Measurements from ENCODE around the gene SUFU. TPM values are rescaled to one million over a fixed set of nuclear protein-coding genes. Genes with fewer than 3 reads are reported as not detected.
"Not testable (repeated sequence)": the region's sequence is repeated elsewhere in the genome, so short reads cannot be mapped to it uniquely, and the experiment has no call there.

Gene SUFU
- total RNA-seq, 1 donor from 2014 or later: 4.2 TPM

GRCh38 chr10:102527546-102527945 lies 23.8 kb downstream of the SUFU start:
- Histone ChIP-seq H3K27ac (ENCODE audit: low read depth, low read length) (no peak overlapping the region), H3K27me3 (ENCODE audit: control insufficient read depth in 3 of 3, insufficient read depth in 3 of 3, low read length in 3 of 3) (no peaks in the 10 kb centered on the region), H3K4me1 (ENCODE audit: control insufficient read depth in 3 of 3, insufficient read depth in 3 of 3, low read length in 3 of 3) (peaks cover 0 to 16% (median 9%) of the 10 kb centered on the region in 3 donors), H3K9me3 (ENCODE audit: control insufficient read depth in 3 of 3, low read length in 3 of 3) (no peaks in the 10 kb centered on the region), H3K4me3 (ENCODE audit: low read length in 3 of 3) (no peak overlapping the region), H3K9ac (ENCODE audit: low read depth in 1 of 3, low read length in 3 of 3) (no peak overlapping the region), H3K36me3 (ENCODE audit: control insufficient read depth in 3 of 3, insufficient read depth in 3 of 3, low read length in 3 of 3) (peaks cover 0 to 5% (median 3%) of the 10 kb centered on the region in 3 donors)

DNA sequence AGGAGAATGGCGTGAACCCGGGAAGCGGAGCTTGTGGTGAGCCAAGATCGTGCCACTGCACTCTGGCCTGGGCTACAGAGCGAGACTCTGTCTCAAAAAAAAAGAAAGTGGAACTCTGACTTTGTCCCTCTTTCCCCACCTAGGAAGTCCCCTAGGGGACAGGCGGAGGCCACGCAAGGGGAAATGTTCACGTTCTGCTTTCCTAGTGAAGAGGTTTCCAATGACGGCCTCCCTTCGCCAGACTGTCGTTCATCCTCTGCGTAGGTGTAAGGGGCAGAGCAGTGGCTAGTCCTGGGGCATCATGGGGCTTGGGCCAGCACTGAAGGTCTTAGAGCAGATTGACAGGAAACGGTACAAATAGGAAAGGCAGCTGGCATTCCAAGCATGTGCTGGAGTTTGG lies 30.6 kb downstream of the SUFU start:
- Histone ChIP-seq H3K27ac (ENCODE audit: low read depth, low read length) (no peak overlapping the region), H3K27me3 (ENCODE audit: control insufficient read depth in 3 of 3, insufficient read depth in 3 of 3, low read length in 3 of 3) (no peaks in the 10 kb centered on the region), H3K4me1 (ENCODE audit: control insufficient read depth in 3 of 3, insufficient read depth in 3 of 3, low read length in 3 of 3) (peaks cover 0 to 4% (median 2%) of the 10 kb centered on the region in 3 donors), H3K4me3 (ENCODE audit: low read length in 3 of 3) (no peak overlapping the region), H3K9ac (ENCODE audit: low read depth in 1 of 3, low read length in 3 of 3) (no peak overlapping the region), H3K36me3 (ENCODE audit: control insufficient read depth in 3 of 3, insufficient read depth in 3 of 3, low read length in 3 of 3) (no peaks in the 10 kb centered on the region), H3K9me3 (ENCODE audit: control insufficient read depth in 3 of 3, low read length in 3 of 3) (no peaks in the 10 kb centered on the region)

DNA sequence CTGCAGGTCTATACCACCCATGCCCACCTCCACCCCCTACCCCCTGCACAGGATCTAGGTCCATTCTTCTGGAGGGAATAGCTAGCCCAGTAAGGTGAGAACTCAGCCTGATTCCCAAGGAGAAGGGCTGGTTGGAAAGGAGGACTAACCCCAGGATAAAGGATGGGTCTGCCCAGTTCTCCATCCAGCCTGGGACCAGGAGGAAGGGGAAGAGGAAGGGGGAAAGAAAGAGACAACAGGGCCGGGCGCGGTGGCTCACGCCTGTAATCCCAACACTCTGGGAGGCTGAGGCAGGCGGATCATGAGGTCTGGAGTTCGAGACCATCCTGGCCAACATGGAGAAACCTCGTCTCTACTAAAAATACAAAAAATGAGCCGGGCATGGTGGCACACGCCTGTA lies 31.2 kb downstream of the SUFU start:
- not testable (repeated sequence) for H3K9me3 ChIP-seq (ENCODE audit: control insufficient read depth in 3 of 3, low read length in 3 of 3); H3K4me1 ChIP-seq (ENCODE audit: control insufficient read depth in 3 of 3, insufficient read depth in 3 of 3, low read length in 3 of 3); H3K27ac ChIP-seq (ENCODE audit: low read depth, low read length); H3K27me3 ChIP-seq (ENCODE audit: control insufficient read depth in 3 of 3, insufficient read depth in 3 of 3, low read length in 3 of 3); H3K36me3 ChIP-seq (ENCODE audit: control insufficient read depth in 3 of 3, insufficient read depth in 3 of 3, low read length in 3 of 3); H3K9ac ChIP-seq (ENCODE audit: low read depth in 1 of 3, low read length in 3 of 3); H3K4me3 ChIP-seq (ENCODE audit: low read length in 3 of 3)

DNA sequence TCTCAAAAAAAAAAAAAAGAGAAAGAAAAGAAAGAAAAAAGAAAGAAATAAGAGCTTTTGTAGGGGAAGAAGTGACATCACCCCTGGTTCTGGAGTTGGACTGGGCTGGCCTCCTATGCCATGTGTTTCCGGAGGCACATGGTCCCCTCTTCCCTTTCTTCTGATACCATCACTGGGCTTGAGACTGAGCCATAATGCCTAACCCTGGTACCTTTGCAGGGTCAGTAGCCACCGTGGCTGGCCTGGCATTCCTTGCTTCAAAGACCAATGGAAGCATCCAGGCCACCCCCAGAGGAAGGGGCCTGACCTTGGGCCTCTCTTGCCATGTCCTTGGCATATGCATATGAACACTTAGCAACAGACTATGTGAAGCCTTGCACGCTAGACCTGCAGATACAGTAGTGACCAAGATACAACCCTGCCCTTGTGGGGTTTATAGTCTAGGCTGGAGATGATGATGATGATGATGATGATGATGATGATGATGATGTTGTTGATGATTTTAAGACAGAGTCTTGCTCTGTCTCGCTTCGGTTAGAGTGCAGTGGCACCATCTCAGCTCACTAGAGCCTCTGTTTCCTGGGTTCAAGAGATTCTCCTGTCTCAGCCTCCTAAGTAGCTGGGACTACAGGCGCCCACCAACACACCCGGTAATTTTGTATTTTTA lies 31.8 kb downstream of the SUFU start:
- Histone ChIP-seq H3K9me3 (ENCODE audit: control insufficient read depth in 3 of 3, low read length in 3 of 3) (no peaks in the 10 kb centered on the region), H3K4me1 (ENCODE audit: control insufficient read depth in 3 of 3, insufficient read depth in 3 of 3, low read length in 3 of 3) (peaks cover 0 to 4% (median 2%) of the 10 kb centered on the region in 3 donors), H3K27me3 (ENCODE audit: control insufficient read depth in 3 of 3, insufficient read depth in 3 of 3, low read length in 3 of 3) (no peaks in the 10 kb centered on the region), H3K9ac (ENCODE audit: low read depth in 1 of 3, low read length in 3 of 3) (no peak overlapping the region), H3K27ac (ENCODE audit: low read depth, low read length) (no peak overlapping the region), H3K4me3 (ENCODE audit: low read length in 3 of 3) (no peak overlapping the region), H3K36me3 (ENCODE audit: control insufficient read depth in 3 of 3, insufficient read depth in 3 of 3, low read length in 3 of 3) (no peaks in the 10 kb centered on the region)

DNA sequence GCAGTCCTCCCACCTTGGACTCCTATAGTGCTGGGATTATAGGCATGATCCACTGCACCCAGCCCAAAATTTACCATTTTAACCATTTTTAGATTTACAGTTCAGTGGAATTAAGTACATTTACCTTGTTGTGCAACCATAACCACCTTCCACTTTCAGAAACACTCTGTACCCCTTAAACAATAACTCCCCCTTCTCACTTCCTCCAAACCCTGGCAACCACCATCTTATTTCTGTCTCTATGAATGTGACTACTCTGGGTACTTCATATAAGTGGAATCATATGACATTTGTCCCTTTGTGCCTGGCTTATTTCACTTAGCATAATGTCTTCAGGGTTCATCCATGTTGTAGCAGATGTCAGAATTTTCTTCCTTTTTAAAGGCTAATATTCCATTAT lies 33.6 kb downstream of the SUFU start:
- Histone ChIP-seq H3K36me3 (ENCODE audit: control insufficient read depth in 3 of 3, insufficient read depth in 3 of 3, low read length in 3 of 3) (no peaks in the 10 kb centered on the region), H3K9me3 (ENCODE audit: control insufficient read depth in 3 of 3, low read length in 3 of 3) (no peaks in the 10 kb centered on the region), H3K9ac (ENCODE audit: low read depth in 1 of 3, low read length in 3 of 3) (no peak overlapping the region), H3K4me1 (ENCODE audit: control insufficient read depth in 3 of 3, insufficient read depth in 3 of 3, low read length in 3 of 3) (peaks cover 0 to 4% (median 2%) of the 10 kb centered on the region in 3 donors), H3K4me3 (ENCODE audit: low read length in 3 of 3) (no peak overlapping the region), H3K27me3 (ENCODE audit: control insufficient read depth in 3 of 3, insufficient read depth in 3 of 3, low read length in 3 of 3) (no peaks in the 10 kb centered on the region), H3K27ac (ENCODE audit: low read depth, low read length) (no peak overlapping the region)

DNA sequence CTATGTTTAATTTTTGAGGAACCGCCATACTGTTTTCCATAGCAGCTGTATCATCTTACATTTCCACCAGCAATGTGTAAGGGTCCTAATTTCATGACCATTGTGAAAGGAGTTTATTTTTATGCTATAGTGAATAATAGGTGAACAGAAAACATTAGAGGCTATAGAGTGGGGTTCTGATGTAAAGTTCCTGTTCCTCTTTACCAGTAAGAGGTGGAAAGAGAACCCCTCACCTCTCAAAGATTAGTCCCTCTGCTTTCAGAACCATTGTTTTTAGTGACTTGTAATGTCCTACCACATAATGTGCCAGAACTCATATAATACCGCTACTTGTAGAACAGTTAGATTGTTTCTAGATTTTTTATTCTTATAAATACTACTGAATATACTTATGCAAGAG lies 34.2 kb downstream of the SUFU start:
- Histone ChIP-seq H3K36me3 (ENCODE audit: control insufficient read depth in 3 of 3, insufficient read depth in 3 of 3, low read length in 3 of 3) (no peaks in the 10 kb centered on the region), H3K27ac (ENCODE audit: low read depth, low read length) (no peak overlapping the region), H3K9me3 (ENCODE audit: control insufficient read depth in 3 of 3, low read length in 3 of 3) (no peaks in the 10 kb centered on the region)

GRCh38 chr10:102538811-102539210 lies 35.0 kb downstream of the SUFU start:
- Histone ChIP-seq H3K36me3 (ENCODE audit: control insufficient read depth in 3 of 3, insufficient read depth in 3 of 3, low read length in 3 of 3) (no peaks in the 10 kb centered on the region), H3K4me3 (ENCODE audit: low read length in 3 of 3) (no peak overlapping the region), H3K27ac (ENCODE audit: low read depth, low read length) (no peak overlapping the region), H3K9ac (ENCODE audit: low read depth in 1 of 3, low read length in 3 of 3) (no peak overlapping the region), H3K27me3 (ENCODE audit: control insufficient read depth in 3 of 3, insufficient read depth in 3 of 3, low read length in 3 of 3) (no peaks in the 10 kb centered on the region), H3K9me3 (ENCODE audit: control insufficient read depth in 3 of 3, low read length in 3 of 3) (no peaks in the 10 kb centered on the region), H3K4me1 (ENCODE audit: control insufficient read depth in 3 of 3, insufficient read depth in 3 of 3, low read length in 3 of 3) (peaks cover 0 to 4% (median 2%) of the 10 kb centered on the region in 3 donors)

More for the DNA sequence above, 34.2 kb downstream of the SUFU start:
- H3K4me1 ChIP-seq (ENCODE audit: control insufficient read depth in 3 of 3, insufficient read depth in 3 of 3, low read length in 3 of 3): peaks cover 0 to 4% (median 2%) of the 10 kb centered on the region in 3 donors
- H3K4me3 ChIP-seq (ENCODE audit: low read length in 3 of 3): no peak overlapping the region
- H3K27me3 ChIP-seq (ENCODE audit: control insufficient read depth in 3 of 3, insufficient read depth in 3 of 3, low read length in 3 of 3): no peaks in the 10 kb centered on the region
- H3K9ac ChIP-seq (ENCODE audit: low read depth in 1 of 3, low read length in 3 of 3): no peak overlapping the region

- Histone ChIP-seq H3K4me3 (ENCODE audit: low read length in 3 of 3) (no peak overlapping the region), H3K9ac (ENCODE audit: low read depth in 1 of 3, low read length in 3 of 3) (no peak overlapping the region), H3K9me3 (ENCODE audit: control insufficient read depth in 3 of 3, low read length in 3 of 3) (no peaks in the 10 kb centered on the region), H3K36me3 (ENCODE audit: control insufficient read depth in 3 of 3, insufficient read depth in 3 of 3, low read length in 3 of 3) (no peaks in the 10 kb centered on the region), H3K27ac (ENCODE audit: low read depth, low read length) (no peak overlapping the region), H3K4me1 (ENCODE audit: control insufficient read depth in 3 of 3, insufficient read depth in 3 of 3, low read length in 3 of 3) (peaks cover 0 to 4% (median 2%) of the 10 kb centered on the region in 3 donors), H3K27me3 (ENCODE audit: control insufficient read depth in 3 of 3, insufficient read depth in 3 of 3, low read length in 3 of 3) (no peaks in the 10 kb centered on the region)
These were observed 36.3 kb downstream of the SUFU start for GRCh38 chr10:102540023-102540422.

GRCh38 chr10:102542800-102543418 lies 39.1 kb downstream of the SUFU start:
- no peaks in the 10 kb centered on the region for H3K36me3 ChIP-seq (ENCODE audit: control insufficient read depth in 3 of 3, insufficient read depth in 3 of 3, low read length in 3 of 3)
- no peaks in the 10 kb centered on the region for H3K27me3 ChIP-seq (ENCODE audit: control insufficient read depth in 3 of 3, insufficient read depth in 3 of 3, low read length in 3 of 3)
- H3K4me3 ChIP-seq (ENCODE audit: low read length in 3 of 3): no peak overlapping the region
- peaks cover 8 to 13% (median 12%) of the 10 kb centered on the region in 3 donors for H3K4me1 ChIP-seq (ENCODE audit: control insufficient read depth in 3 of 3, insufficient read depth in 3 of 3, low read length in 3 of 3)
- H3K9me3 ChIP-seq (ENCODE audit: control insufficient read depth in 3 of 3, low read length in 3 of 3): no peaks in the 10 kb centered on the region
- H3K9ac ChIP-seq (ENCODE audit: low read depth in 1 of 3, low read length in 3 of 3): no peak overlapping the region
- no peak overlapping the region for H3K27ac ChIP-seq (ENCODE audit: low read depth, low read length)

DNA sequence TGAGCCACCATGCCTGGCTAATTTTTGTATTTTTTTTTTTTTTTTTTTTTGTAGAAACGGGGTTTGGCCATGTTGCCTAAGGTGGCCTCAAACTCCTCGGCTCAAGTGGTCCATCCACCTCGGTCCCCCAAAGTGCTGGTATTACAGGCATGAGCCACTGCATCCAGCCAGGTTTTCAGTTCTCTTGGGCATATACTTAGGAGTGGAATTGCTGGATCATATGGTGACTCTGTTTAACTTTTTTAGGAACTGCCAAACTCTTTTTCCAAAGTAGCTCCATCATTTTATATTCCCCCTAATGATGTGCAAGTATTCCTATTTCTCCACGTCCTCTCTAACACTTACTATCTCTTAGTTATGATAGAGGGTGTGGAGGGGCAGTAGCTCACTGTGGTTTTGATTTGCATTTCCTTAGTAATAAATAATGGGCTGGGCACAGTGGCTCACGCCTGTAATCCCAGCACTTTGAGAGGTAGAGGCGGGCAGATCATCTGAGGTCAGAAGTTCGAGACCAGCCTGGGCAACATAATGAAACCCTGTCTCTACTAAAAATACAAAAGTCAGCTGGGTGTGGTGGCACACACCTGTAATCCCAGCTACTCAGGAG lies 41.6 kb downstream of the SUFU start:
- H3K9me3 ChIP-seq (ENCODE audit: control insufficient read depth in 3 of 3, low read length in 3 of 3): no peaks in the 10 kb centered on the region
- H3K4me3 ChIP-seq (ENCODE audit: low read length in 3 of 3): no peak overlapping the region
- H3K9ac ChIP-seq (ENCODE audit: low read depth in 1 of 3, low read length in 3 of 3): no peak overlapping the region
- H3K27ac ChIP-seq (ENCODE audit: low read depth, low read length): no peak overlapping the region
- H3K36me3 ChIP-seq (ENCODE audit: control insufficient read depth in 3 of 3, insufficient read depth in 3 of 3, low read length in 3 of 3): peaks cover 5 to 6% (median 5%) of the 10 kb centered on the region in 3 donors
- peaks cover 15 to 21% (median 19%) of the 10 kb centered on the region in 3 donors for H3K4me1 ChIP-seq (ENCODE audit: control insufficient read depth in 3 of 3, insufficient read depth in 3 of 3, low read length in 3 of 3)
- H3K27me3 ChIP-seq (ENCODE audit: control insufficient read depth in 3 of 3, insufficient read depth in 3 of 3, low read length in 3 of 3): no peaks in the 10 kb centered on the region
